PC-9 (cell line): ENCODE measurements around the gene UTP11. TPM values are rescaled to one million over a fixed set of nuclear protein-coding genes. Genes with fewer than 3 reads are reported as not detected.
"Not testable (repeated sequence)": the region's sequence is repeated elsewhere in the genome, so short reads cannot be mapped to it uniquely, and the experiment has no call there.

ENCODE experiments used
- BruUV-seq: library from RNA; stranded (reverse); fragments of 400-500 nt; replicated peaks from 2 replicates; lab custom pipeline; 2021; lab: Mats Ljungman, UMichigan
- CTCF ChIA-PET: fragments of 300-600 bp; sonication (Branson Sonifier 250); formaldehyde crosslinking; loops from one replicate; lab custom pipeline; 2022; ENCODE audit warnings: antibody characterized with exemption; lab: Charles Lee
- POLR2A ChIA-PET: fragments of 300-600 bp; sonication (Branson Sonifier 250); formaldehyde crosslinking; loops from one replicate; lab custom pipeline; 2022; ENCODE audit warnings: antibody characterized with exemption; ENCODE audit not compliant: unreplicated experiment; lab: Charles Lee
- DNase-seq, 2 experiments: peaks; one replicate each; pipeline versions ENCODE4 v3.0.0 to v3.0.0-alpha.2; 2015 to 2022; ENCODE audit warnings: mixed read lengths in 1 of 2
- H2AFZ ChIP-seq: fragments of 200-600 bp; sonication (generic); 2 replicates; pipeline ENCODE4 v1.8.1; 2017; ENCODE audit warnings: antibody characterized with exemption
- H3F3A ChIP-seq: fragments of 200-600 bp; sonication (generic); 2 replicates; pipeline ENCODE4 v1.8.1; 2017; ENCODE audit warnings: antibody characterized with exemption, mild to moderate bottlenecking, low read depth; ENCODE audit not compliant: insufficient read depth
- H3K27ac ChIP-seq: fragments of 200-600 bp; sonication (generic); 2 replicates; pipeline ENCODE4 v1.6.1; 2016; ENCODE audit warnings: mixed run types
- H3K27me3 ChIP-seq: fragments of 200-600 bp; sonication (generic); 2 replicates; pipeline ENCODE4 v1.6.1; 2016; ENCODE audit warnings: low read depth, mixed run types; ENCODE audit not compliant: insufficient read depth
- H3K36me3 ChIP-seq: fragments of 200-600 bp; sonication (generic); 2 replicates; pipeline ENCODE4 v1.6.1; 2016; ENCODE audit warnings: low read depth, mixed run types
- H3K4me1 ChIP-seq: fragments of 200-600 bp; sonication (generic); replicated peaks from 2 replicates; pipeline ENCODE4 v1.6.1; 2016; ENCODE audit warnings: mixed run types; ENCODE audit not compliant: insufficient read depth
- H3K4me2 ChIP-seq: fragments of 200-600 bp; sonication (generic); 2 replicates; pipeline ENCODE4 v1.6.1; 2017; ENCODE audit warnings: mixed run types
- H3K4me3 ChIP-seq: fragments of 200-600 bp; sonication (generic); 2 replicates; pipeline ENCODE4 v1.6.1; 2016; ENCODE audit warnings: mixed run types
- H3K79me2 ChIP-seq: fragments of 200-600 bp; sonication (generic); 2 replicates; pipeline ENCODE4 v1.6.1; 2017; ENCODE audit warnings: low read depth, mixed run types
- H3K9me2 ChIP-seq: fragments of 200-600 bp; sonication (generic); 2 replicates; pipeline ENCODE4 v1.8.1; 2017; ENCODE audit warnings: mild to moderate bottlenecking; ENCODE audit not compliant: insufficient read depth
- H3K9me3 ChIP-seq: fragments of 200-600 bp; sonication (generic); 2 replicates; pipeline ENCODE4 v1.8.1; 2016; ENCODE audit warnings: low read depth; ENCODE audit not compliant: insufficient read depth
- H4K20me1 ChIP-seq: fragments of 200-600 bp; sonication (generic); 2 replicates; pipeline ENCODE4 v1.8.1; 2017; ENCODE audit not compliant: insufficient read depth
- CTCF ChIP-seq: fragments of 200-600 bp; sonication (generic); conservative IDR thresholded peaks from 2 replicates; pipeline ENCODE4 v1.6.1; 2017; ENCODE audit warnings: mixed run types, antibody characterized with exemption, mild to moderate bottlenecking, moderate library complexity
- EZH2 ChIP-seq: fragments of 200-600 bp; sonication (generic); IDR thresholded peaks from 2 replicates; pipeline ENCODE4 v1.8.0; 2017; ENCODE audit warnings: antibody characterized with exemption, low read depth
- intact Hi-C: fragments of 100-400 bp; cut with micrococcal nuclease; formaldehyde crosslinking; loops from one replicate; pipeline ENCODE4 v1.10.0; 2022; ENCODE audit not compliant: unreplicated experiment
- total RNA-seq: library from RNA; stranded (reverse); gene quantifications from 2 replicates; pipeline ENCODE4 v1.2.3, GENCODE V29; 2021

Gene UTP11
- total RNA-seq, 1 experiment from 2014 or later = 36.4 TPM

- Histone ChIP-seq H3K79me2 (no peaks in the 10 kb centered on the region), H3K4me3 (peak overlapping the region; percentile 38; the same call in 1 of the 2 replicates), H3K36me3 (no peaks in the 10 kb centered on the region), H3K27me3 (no peaks in the 10 kb centered on the region), H3K27ac (peak overlapping the region; percentile 91), H3K9me3 (no peaks in the 10 kb centered on the region), H3F3A (peaks cover 36% of the 10 kb centered on the region; the same call in 1 of the 2 replicates), H4K20me1 (no peaks in the 10 kb centered on the region), H3K9me2 (no peaks in the 10 kb centered on the region), H2AFZ (0 out of 2 replicates have a peak overlapping the region, but pooled peaks have one; percentile 5), H3K4me2 (peak overlapping the region; percentile 73), H3K4me1 (peaks cover 48% of the 10 kb centered on the region)
- intact Hi-C loops = no loop called here
- POLR2A ChIA-PET = no interaction called here
- TF ChIP-seq CTCF (no peak), EZH2 (no peak)
- BruUV-seq = no TSS peak
- CTCF ChIA-PET = interaction anchor here (0.6 kb wide), 1 partner anchor 1947 kb away, joined by 9 read pairs; the partner anchor contains the start of gene TEKT2
- DNase-seq = no peak
Observed at GRCh38 chr1:38030596-38031512, 18.3 kb downstream of the UTP11 start.

- DNase-seq = no peak
- Histone ChIP-seq H3K4me3 (no peak overlapping the region), H3K27me3 (no peaks in the 10 kb centered on the region), H3K4me2 (no peak overlapping the region), H3F3A (peaks cover 36% of the 10 kb centered on the region; the same call in 1 of the 2 replicates), H3K36me3 (no peaks in the 10 kb centered on the region), H3K27ac (no peak overlapping the region), H3K4me1 (peaks cover 48% of the 10 kb centered on the region), H3K79me2 (no peaks in the 10 kb centered on the region), H3K9me2 (no peaks in the 10 kb centered on the region), H2AFZ (no peak overlapping the region), H3K9me3 (no peaks in the 10 kb centered on the region), H4K20me1 (no peaks in the 10 kb centered on the region)
- intact Hi-C loops = no loop called here
- CTCF ChIA-PET = no interaction called here
- BruUV-seq = no TSS peak
- POLR2A ChIA-PET = no interaction called here
- TF ChIP-seq CTCF (no peak), EZH2 (no peak)
Observed at GRCh38 chr1:38031513-38031866, 19.0 kb downstream of the UTP11 start.

DNA sequence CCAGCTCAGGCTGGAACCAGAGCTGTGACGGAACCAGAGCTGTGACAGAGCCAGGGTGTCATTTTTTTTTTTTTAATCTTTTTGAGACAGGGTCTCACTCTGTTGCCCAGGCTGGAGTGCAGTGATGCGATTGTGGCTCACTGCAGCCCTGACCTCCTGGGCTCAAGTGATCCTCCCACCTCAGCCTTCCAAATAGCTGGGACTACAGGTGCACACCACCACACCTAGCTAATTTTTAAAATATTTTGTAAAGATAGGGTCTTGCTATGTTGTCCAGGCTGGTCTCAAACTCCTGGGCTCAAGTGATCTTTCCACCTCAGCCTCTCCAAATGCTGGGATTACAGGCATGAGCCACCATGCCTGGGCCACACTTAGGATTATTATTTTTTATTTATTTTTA lies 20.5 kb downstream of the UTP11 start:
- H4K20me1 ChIP-seq, H3K36me3 ChIP-seq, intact Hi-C loops, H3K79me2 ChIP-seq, H3K4me2 ChIP-seq, DNase-seq, H3K9me3 ChIP-seq, H2AFZ ChIP-seq, H3K27ac ChIP-seq, H3K9me2 ChIP-seq, H3K27me3 ChIP-seq, BruUV-seq, CTCF ChIA-PET, H3K4me3 ChIP-seq: not testable (repeated sequence)
- H3K4me1 ChIP-seq = peaks cover 35% of the 10 kb centered on the region
- H3F3A ChIP-seq = peaks cover 24% of the 10 kb centered on the region; the same call in 1 of the 2 replicates
- POLR2A ChIA-PET = interaction anchor here (0.6 kb wide), 1 partner anchor 21 kb away, joined by 3 read pairs; no protein-coding TSS in a partner anchor
